K562 (cell line): ENCODE results near the gene PACS1.

ENCODE experiments used
- CHD2 ChIP-seq: IDR thresholded peaks from 2 replicates; pipeline ENCODE4 v1.6.1; 2011; ENCODE audit warnings: low read depth, low read length
- CTCF ChIP-seq, 3 experiments: IDR thresholded peaks in 2 of 3; conservative IDR thresholded peaks in 1 of 3; 2 replicates each; pipeline ENCODE4 v1.5.1; 2011 to 2012; ENCODE audit warnings: low read length in 3 of 3, mild to moderate bottlenecking in 3 of 3, control low read depth in 2 of 3, improper control_type of control experiment in 1 of 3, inconsistent platforms in 1 of 3, low read depth in 1 of 3, mixed read lengths in 1 of 3, moderate library complexity in 1 of 3; ENCODE audit not compliant: insufficient read depth in 2 of 3
- EGR1 ChIP-seq: fragments of 450-650 bp; conservative IDR thresholded peaks from 2 replicates; pipeline ENCODE4 v1.6.1; 2017; ENCODE audit warnings: mild to moderate bottlenecking
- FOXM1 ChIP-seq, 2 experiments: fragments of 450-650 bp in 1 of 2; sonication (generic) in 1 of 2; formaldehyde crosslinking in 1 of 2; IDR thresholded peaks; 2 replicates each; pipeline versions ENCODE4 v1.6.1 to v1.9.0; 2017 to 2022; ENCODE audit warnings: low read depth in 2 of 2, mild to moderate bottlenecking in 2 of 2, missing genetic modification reagents in 1 of 2, moderate library complexity in 1 of 2
- SMARCA4 ChIP-seq: fragments of 450-650 bp; IDR thresholded peaks from 2 replicates; pipeline ENCODE4 v1.6.1; 2016
- TAF1 ChIP-seq: IDR thresholded peaks from 2 replicates; pipeline ENCODE4 v1.6.1; 2011; ENCODE audit warnings: mild to moderate bottlenecking, low read length, moderate library complexity; ENCODE audit not compliant: insufficient read depth, control insufficient read depth, severe bottlenecking; ENCODE audit errors: extremely low read depth
- ZNF146 ChIP-seq: IDR thresholded peaks from one replicate; pipeline ENCODE4 v1.6.1; 2018; ENCODE audit warnings: missing compliant biosample characterization; ENCODE audit not compliant: unreplicated experiment
- ZNF3 ChIP-seq: fragments of 250-450 bp; sonication (Bioruptor Pico); IDR thresholded peaks from 2 replicates; pipeline ENCODE4 v1.5.0; 2021; ENCODE audit warnings: mild to moderate bottlenecking, moderate library complexity

- TF ChIP-seq CTCF (IDR thresholded peaks at IDR 0.05 in 2 of 3, conservative IDR thresholded peaks at IDR 0.05 in 1 of 3; ENCODE audit: insufficient read depth in 2 of 3, low read depth in 1 of 3, low read length in 3 of 3) (0 out of 6 replicates have a peak, but pooled peaks of 1 of the 3 experiments have one; percentile 4), SMARCA4 (no peak), TAF1 (no peak), ZNF146 (CRISPR knock-in tag) (no peak), ZNF3 (CRISPR knock-in tag) (no peak), CHD2 (no peak), EGR1 (no peak), FOXM1 (IDR thresholded peaks at IDR 0.05; ENCODE audit: low read depth) (no peak), FOXM1 (CRISPR knock-in tag; IDR thresholded peaks at IDR 0.05; ENCODE audit: low read depth) (no peak)
Measured at GRCh38 chr11:66267039-66267378, 196.9 kb downstream of the PACS1 start.
